Uterus (tissue), 4 donors: ENCODE results near the gene DHX38. TPM values are rescaled to one million over a fixed set of nuclear protein-coding genes. Genes with fewer than 3 reads are reported as not detected.

ENCODE experiments used
- DNase-seq, 2 donors: peaks; one replicate each; pipeline ENCODE4 v3.0.0-alpha.2; 2019 to 2020
- H3K27ac ChIP-seq, 2 donors: fragments of 200-600 bp; sonication (generic); 1 replicate in 1 of 2; 2 replicates in 1 of 2; pipeline ENCODE4 v1.5.1; 2016 to 2018
- H3K27me3 ChIP-seq, 2 donors: fragments of 200-600 bp; sonication (generic); one replicate each; pipeline ENCODE4 v1.5.1; 2018 to 2019; ENCODE audit warnings: control low read depth in 1 of 2
- H3K36me3 ChIP-seq, 2 donors: fragments of 200-600 bp; sonication (generic); one replicate each; pipeline ENCODE4 v1.5.1; 2019; ENCODE audit warnings: control low read depth in 1 of 2
- H3K4me1 ChIP-seq, 2 donors: fragments of 200-600 bp; sonication (generic); one replicate each; pipeline ENCODE4 v1.5.1; 2018 to 2019; ENCODE audit warnings: control low read depth in 1 of 2
- H3K4me3 ChIP-seq, 2 donors: fragments of 200-600 bp; sonication (generic); 1 replicate in 1 of 2; 2 replicates in 1 of 2; pipeline ENCODE4 v1.5.1; 2018 to 2019; ENCODE audit warnings: mild to moderate bottlenecking in 1 of 2
- H3K9me3 ChIP-seq, 2 donors: fragments of 200-600 bp; sonication (generic); one replicate each; pipeline ENCODE4 v1.5.1; 2019; ENCODE audit warnings: control low read depth in 1 of 2
- CTCF ChIP-seq, 4 experiments: fragments of 200-600 bp in 2 of 4; fragments of 450-650 bp in 2 of 4; sonication (generic) in 2 of 4; IDR thresholded peaks; one replicate each; pipeline ENCODE4 v1.5.1; 2016 to 2019; ENCODE audit warnings: antibody characterized with exemption in 4 of 4, mild to moderate bottlenecking in 2 of 4, moderate library complexity in 1 of 4
- POLR2A ChIP-seq, 2 donors: fragments of 450-650 bp; IDR thresholded peaks; one replicate each; pipeline ENCODE4 v1.6.1; 2016; ENCODE audit warnings: antibody characterized with exemption in 2 of 2, mild to moderate bottlenecking in 1 of 2, moderate library complexity in 1 of 2
- intact Hi-C: fragments of 100-400 bp; cut with DNase I; formaldehyde crosslinking; loops from one replicate; pipeline ENCODE4 v1.15.1; 2023; ENCODE audit warnings: low total_unique reads
- total RNA-seq, 4 donors: library from RNA; depleted of rRNA in 3 of 4; stranded (reverse); fragments of >200 nt in 3 of 4; gene quantifications; one replicate each; pipeline versions ENCODE4 v1.1.0 to v1.2.4, GENCODE V29; 2014 to 2023
- donor health status: DM: yes; HTN: yes; CAD: no.

The DHX38 gene
- total RNA-seq, 4 donors from 2014 or later = 12.8 to 73.6 (median 41.5) TPM

DNA sequence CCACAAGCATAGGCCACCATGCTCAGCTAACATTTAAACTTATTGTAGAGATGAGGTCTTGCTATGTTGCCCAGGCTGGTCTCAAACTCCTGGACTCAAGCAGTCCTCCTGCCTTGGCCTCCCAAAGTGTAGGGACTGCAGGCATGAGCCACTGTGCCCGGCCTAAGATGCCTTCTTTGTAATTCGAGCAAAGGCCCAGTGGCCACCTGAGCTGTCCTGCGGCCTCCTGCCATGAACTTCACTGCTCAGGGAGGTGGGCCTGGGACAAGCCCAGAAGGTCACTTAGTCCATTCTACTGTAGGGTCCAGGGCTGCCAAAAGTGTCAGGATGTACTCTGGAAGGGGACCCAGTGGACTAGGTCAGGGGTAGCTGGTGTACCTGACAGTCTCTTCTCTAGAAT, 30.5 kb downstream of the DHX38 start:
- TF ChIP-seq CTCF (IDR thresholded peaks at IDR 0.05) (no peak), POLR2A (IDR thresholded peaks at IDR 0.05) (no peak)
- Histone ChIP-seq H3K4me1 (no peaks in the 10 kb centered on the region), H3K27ac (no peak overlapping the region), H3K36me3 (no peaks in the 10 kb centered on the region), H3K9me3 (no peaks in the 10 kb centered on the region), H3K27me3 (no peaks in the 10 kb centered on the region), H3K4me3 (no peak overlapping the region)
- no peak for DNase-seq
- intact Hi-C loops = no loop called here

- no peaks in the 10 kb centered on the region for H3K36me3 ChIP-seq
- peak; percentile 45 to 65 (median 60) for TF ChIP-seq CTCF (IDR thresholded peaks at IDR 0.05)
- TF ChIP-seq POLR2A (IDR thresholded peaks at IDR 0.05) = no peak
- no peak overlapping the region for H3K27ac ChIP-seq
- DNase-seq = peak; percentile 32 to 51
- intact Hi-C loops = no loop called here
- H3K9me3 ChIP-seq = no peaks in the 10 kb centered on the region
- H3K4me1 ChIP-seq = no peaks in the 10 kb centered on the region
- no peaks in the 10 kb centered on the region for H3K27me3 ChIP-seq
- H3K4me3 ChIP-seq = no peak overlapping the region
Measured at GRCh38 chr16:72124761-72125634, 31.4 kb downstream of the DHX38 start.

DNA sequence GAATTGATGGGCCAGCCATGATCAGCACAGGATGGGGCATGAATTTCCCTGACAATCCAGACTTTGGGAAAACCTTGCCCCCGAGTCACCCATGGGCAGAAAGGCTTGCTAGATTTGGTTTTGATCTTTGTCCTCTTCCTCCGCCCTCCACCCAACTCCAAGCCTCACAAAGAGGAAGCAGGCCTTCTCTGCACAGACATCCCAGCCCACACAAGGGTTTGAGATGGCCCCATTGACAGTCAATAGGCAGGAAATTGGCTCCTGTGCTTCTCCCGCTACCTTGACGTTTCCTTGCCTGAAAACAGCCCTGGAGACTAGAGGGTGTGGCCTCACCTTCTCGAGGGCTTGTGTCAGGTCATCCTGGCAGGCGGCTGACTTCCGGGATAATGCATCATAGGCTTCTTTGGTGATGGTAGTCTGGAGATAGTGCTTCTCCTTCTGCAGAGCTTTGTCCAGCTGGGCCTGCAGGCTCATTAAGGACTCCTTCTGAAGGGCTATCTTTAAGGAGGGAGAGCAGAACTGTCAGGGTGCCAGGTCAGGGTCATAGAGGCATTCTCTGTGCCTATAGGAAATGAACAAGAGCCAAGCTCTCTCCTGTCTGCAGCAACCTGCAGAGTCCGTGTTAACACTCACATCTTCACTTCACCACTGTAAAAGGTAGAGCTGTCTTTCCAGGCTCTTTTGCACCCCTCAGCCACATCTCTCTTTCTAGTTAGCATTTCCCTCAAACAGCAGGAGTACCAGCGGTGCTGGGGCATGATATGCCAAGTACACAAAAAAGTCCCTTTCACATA, 32.2 kb downstream of the DHX38 start:
- H3K27ac ChIP-seq = no peak overlapping the region

DNA sequence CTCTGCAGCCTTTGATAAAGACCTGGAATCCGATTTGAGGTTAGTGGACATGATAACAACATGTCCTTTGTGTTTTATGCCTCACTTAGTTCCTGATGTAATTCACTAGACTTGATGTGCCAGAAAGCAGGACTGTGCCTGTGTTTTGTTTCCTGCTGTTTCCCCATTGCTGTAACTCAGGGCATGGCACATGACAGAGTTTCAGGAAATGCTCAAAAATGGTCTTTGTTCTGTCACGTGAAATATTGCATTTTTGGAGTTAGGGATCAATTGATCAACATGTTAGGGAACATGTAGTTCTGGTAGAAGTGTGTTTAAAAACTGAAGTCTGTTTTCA, 32.8 kb downstream of the DHX38 start:
- H3K36me3 ChIP-seq = no peaks in the 10 kb centered on the region
- no peak overlapping the region for H3K4me3 ChIP-seq
- H3K4me1 ChIP-seq = no peaks in the 10 kb centered on the region
- H3K27ac ChIP-seq = no peak overlapping the region
- no peak for TF ChIP-seq POLR2A (IDR thresholded peaks at IDR 0.05)
- no peak for TF ChIP-seq CTCF (IDR thresholded peaks at IDR 0.05)
- intact Hi-C loops = no loop called here
- H3K27me3 ChIP-seq = no peaks in the 10 kb centered on the region
- H3K9me3 ChIP-seq = no peaks in the 10 kb centered on the region
- DNase-seq = no peak

More for the DNA sequence above, 32.2 kb downstream of the DHX38 start:
- Histone ChIP-seq H3K27me3 (no peaks in the 10 kb centered on the region), H3K36me3 (no peaks in the 10 kb centered on the region), H3K4me1 (no peaks in the 10 kb centered on the region), H3K9me3 (no peaks in the 10 kb centered on the region), H3K4me3 (no peak overlapping the region)
- intact Hi-C loops = no loop called here
- DNase-seq = no peak
- no peak for TF ChIP-seq POLR2A (IDR thresholded peaks at IDR 0.05)
- no peak for TF ChIP-seq CTCF (IDR thresholded peaks at IDR 0.05)

- intact Hi-C loops = no loop called here
Measured at GRCh38 chr16:72128701-72129100, 35.1 kb downstream of the DHX38 start.

More at GRCh38 chr16:72128701-72129100, 35.1 kb downstream of the DHX38 start:
- DNase-seq = no peak
- Histone ChIP-seq H3K27ac (no peak overlapping the region), H3K27me3 (no peaks in the 10 kb centered on the region), H3K4me1 (no peaks in the 10 kb centered on the region), H3K9me3 (no peaks in the 10 kb centered on the region), H3K4me3 (no peak overlapping the region), H3K36me3 (no peaks in the 10 kb centered on the region)
- TF ChIP-seq POLR2A (IDR thresholded peaks at IDR 0.05) = no peak
